ENCODE results near the gene UBE2E1.
"Not testable (repeated sequence)": the region's sequence is repeated elsewhere in the genome, so short reads cannot be mapped to it uniquely, and the experiment has no call there.

The UBE2E1 gene

GRCh38 chr3:23859012-23859743, 53.4 kb downstream of the UBE2E1 start:
- peak; percentile 28 for DNase-seq

GRCh38 chr3:23859839-23860382, 54.2 kb downstream of the UBE2E1 start:
- DNase-seq: no peak

GRCh38 chr3:23861689-23862088, 55.9 kb downstream of the UBE2E1 start:
- no peak for DNase-seq

GRCh38 chr3:23863060-23863459, 57.3 kb downstream of the UBE2E1 start:
- DNase-seq: no peak

- DNase-seq: no peak
These were observed 59.2 kb downstream of the UBE2E1 start for GRCh38 chr3:23864931-23865330.

- no peak for DNase-seq
These were observed 60.0 kb downstream of the UBE2E1 start for GRCh38 chr3:23865595-23866396.

- no peak for DNase-seq
These were observed 61.6 kb downstream of the UBE2E1 start for GRCh38 chr3:23867400-23867799.

- no peak for DNase-seq
These were observed 62.1 kb downstream of the UBE2E1 start for GRCh38 chr3:23867838-23868237.

- no peak for DNase-seq
These were observed 64.4 kb downstream of the UBE2E1 start for GRCh38 chr3:23869977-23870662.

- DNase-seq: not testable (repeated sequence)
These were observed 64.9 kb downstream of the UBE2E1 start for GRCh38 chr3:23870663-23871043.

- DNase-seq: not testable (repeated sequence)
These were observed 65.6 kb downstream of the UBE2E1 start for GRCh38 chr3:23871361-23871760.

- no peak for DNase-seq
These were observed 66.6 kb downstream of the UBE2E1 start for GRCh38 chr3:23872330-23872729.

GRCh38 chr3:23873941-23874340, 68.2 kb downstream of the UBE2E1 start:
- DNase-seq: no peak

- DNase-seq: no peak
These were observed 68.8 kb downstream of the UBE2E1 start for GRCh38 chr3:23874359-23875112.

- DNase-seq: no peak
These were observed 69.5 kb downstream of the UBE2E1 start for GRCh38 chr3:23875113-23875725.

- DNase-seq: no peak
These were observed 71.2 kb downstream of the UBE2E1 start for GRCh38 chr3:23876923-23877322.

- DNase-seq: no peak
These were observed 71.7 kb downstream of the UBE2E1 start for GRCh38 chr3:23877329-23877980.

GRCh38 chr3:23879485-23879884, 73.7 kb downstream of the UBE2E1 start:
- DNase-seq: no peak

- DNase-seq: no peak
These were observed 75.1 kb downstream of the UBE2E1 start for GRCh38 chr3:23880703-23881339.

- DNase-seq: not testable (repeated sequence)
These were observed 76.2 kb downstream of the UBE2E1 start for GRCh38 chr3:23881993-23882392.

- no peak for DNase-seq
These were observed 76.7 kb downstream of the UBE2E1 start for GRCh38 chr3:23882487-23882918.

All from NCI-H82 (cell line).